Activated effector memory CD4-positive, alpha-beta T cell treated with Interleukin-2 at 50 U/mL for 16 hours (primary cell): ENCODE results near the gene STEAP2.

ENCODE experiments used
- DNase-seq: peaks from one replicate; pipeline ENCODE4 v3.0.0-alpha.2; 2020

The STEAP2 gene

GRCh38 chr7:90276033-90276728 lies 64.6 kb downstream of the STEAP2 start:
- no peak for DNase-seq
